Measurements from ENCODE around the gene BPTF. TPM values are rescaled to one million over a fixed set of nuclear protein-coding genes. Genes with fewer than 3 reads are reported as not detected.
A peak's percentile ranks its signal among the peaks of the same experiment; 100 is the strongest.

Gene BPTF, protein sequence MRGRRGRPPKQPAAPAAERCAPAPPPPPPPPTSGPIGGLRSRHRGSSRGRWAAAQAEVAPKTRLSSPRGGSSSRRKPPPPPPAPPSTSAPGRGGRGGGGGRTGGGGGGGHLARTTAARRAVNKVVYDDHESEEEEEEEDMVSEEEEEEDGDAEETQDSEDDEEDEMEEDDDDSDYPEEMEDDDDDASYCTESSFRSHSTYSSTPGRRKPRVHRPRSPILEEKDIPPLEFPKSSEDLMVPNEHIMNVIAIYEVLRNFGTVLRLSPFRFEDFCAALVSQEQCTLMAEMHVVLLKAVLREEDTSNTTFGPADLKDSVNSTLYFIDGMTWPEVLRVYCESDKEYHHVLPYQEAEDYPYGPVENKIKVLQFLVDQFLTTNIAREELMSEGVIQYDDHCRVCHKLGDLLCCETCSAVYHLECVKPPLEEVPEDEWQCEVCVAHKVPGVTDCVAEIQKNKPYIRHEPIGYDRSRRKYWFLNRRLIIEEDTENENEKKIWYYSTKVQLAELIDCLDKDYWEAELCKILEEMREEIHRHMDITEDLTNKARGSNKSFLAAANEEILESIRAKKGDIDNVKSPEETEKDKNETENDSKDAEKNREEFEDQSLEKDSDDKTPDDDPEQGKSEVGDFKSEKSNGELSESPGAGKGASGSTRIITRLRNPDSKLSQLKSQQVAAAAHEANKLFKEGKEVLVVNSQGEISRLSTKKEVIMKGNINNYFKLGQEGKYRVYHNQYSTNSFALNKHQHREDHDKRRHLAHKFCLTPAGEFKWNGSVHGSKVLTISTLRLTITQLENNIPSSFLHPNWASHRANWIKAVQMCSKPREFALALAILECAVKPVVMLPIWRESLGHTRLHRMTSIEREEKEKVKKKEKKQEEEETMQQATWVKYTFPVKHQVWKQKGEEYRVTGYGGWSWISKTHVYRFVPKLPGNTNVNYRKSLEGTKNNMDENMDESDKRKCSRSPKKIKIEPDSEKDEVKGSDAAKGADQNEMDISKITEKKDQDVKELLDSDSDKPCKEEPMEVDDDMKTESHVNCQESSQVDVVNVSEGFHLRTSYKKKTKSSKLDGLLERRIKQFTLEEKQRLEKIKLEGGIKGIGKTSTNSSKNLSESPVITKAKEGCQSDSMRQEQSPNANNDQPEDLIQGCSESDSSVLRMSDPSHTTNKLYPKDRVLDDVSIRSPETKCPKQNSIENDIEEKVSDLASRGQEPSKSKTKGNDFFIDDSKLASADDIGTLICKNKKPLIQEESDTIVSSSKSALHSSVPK (N-terminal part only)
- polyA plus RNA-seq (2011; rRNA removed) (60.7 and 74.9 TPM in 2 replicates), polyA plus RNA-seq (2017; fragmentation: RNase III; extraction: RNeasy Plus Mini Kit Qiagen cat#74134 plus additional on column Dnase treatment) (26.3 to 30.0 TPM (median 29.8 TPM) in 3 replicates), polyA minus RNA-seq (2011; rRNA and poly(A)+ RNA removed) (95.2 and 107 TPM in 2 replicates)
- polyA plus RNA-seq (2012; cell fraction: cytosol; rRNA removed): 38.8 and 45.8 TPM in 2 replicates
- 70.9 and 75.0 TPM in 2 replicates for polyA plus RNA-seq (2012; cell fraction: nucleus; rRNA removed)

DNA sequence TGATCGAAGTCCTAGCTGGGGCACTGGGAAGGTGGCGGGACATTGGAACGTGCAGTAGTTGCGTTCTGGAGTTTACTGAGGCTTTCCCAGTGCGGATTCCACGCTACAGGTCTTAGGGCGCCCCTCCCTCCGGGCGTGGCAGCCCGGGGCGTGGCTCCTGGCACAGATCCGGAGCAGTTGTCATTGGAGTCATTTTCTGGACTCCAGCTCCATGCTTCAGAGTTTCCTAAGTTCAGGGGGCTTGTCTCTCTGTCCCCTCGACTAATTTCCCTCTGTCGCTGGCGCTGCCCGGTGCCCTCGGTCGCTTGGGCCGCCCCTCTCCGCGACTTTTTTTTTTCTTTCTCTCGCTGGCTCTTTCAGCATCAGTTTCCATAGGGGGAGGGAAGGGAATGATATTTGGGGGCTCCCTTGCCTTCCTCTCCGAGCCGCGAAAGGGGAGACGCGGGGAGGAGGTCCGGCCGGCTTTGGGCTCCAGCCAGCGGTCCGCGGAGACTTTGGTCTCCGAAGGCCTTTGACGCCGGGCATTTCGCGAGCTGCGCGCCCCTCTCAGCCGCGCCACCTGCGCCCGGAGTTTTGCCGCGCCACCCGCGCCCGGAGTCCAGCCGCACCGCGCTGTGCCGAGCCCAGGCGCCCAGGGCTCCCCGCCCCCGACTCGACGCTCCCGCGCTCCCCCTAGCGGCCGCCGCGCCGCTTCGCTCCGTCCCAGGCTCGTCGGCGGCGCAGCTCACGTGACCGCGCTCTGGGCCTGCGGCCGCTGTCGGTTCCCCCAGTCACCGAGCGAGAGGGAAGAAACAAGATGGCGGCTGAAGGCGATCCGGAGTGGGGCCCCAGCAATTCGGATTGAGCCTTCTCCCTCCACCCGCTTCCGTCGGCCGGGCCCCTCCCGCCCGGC is at the start of gene BPTF:
BPTF (plus strand) TSS at position 769 of the 892 bp plus-strand sequence. CDS start 222 bp downstream, outside the sequence.
- WGBS (ENCODE audit: missing lambda C conversion rate): under 1% methylated on average over 28 of the region's 88 CpGs
- Histone ChIP-seq H3K4me2 (peak within 1 kb of the TSS; percentile 90), H3K4me1 (peaks cover 27% of the 10 kb centered on the region; the same call in 2 of the 3 replicates), H3K27ac (peak within 1 kb of the TSS; percentile 92 to 96), H3K9me3 (no peaks in the 10 kb centered on the region), H3K4me3 (peak within 1 kb of the TSS; percentile 82)
- ChIA-PET CTCF (interaction anchor here (0.6 to 9.8 kb wide), 36 partner anchors 10 to 687 kb away, joined by 3 to 92 read pairs (median 4); partner anchors contain the start of genes NOL11 and PRKAR1A), POLR2A (interaction anchor here (0.5 to 1.5 kb wide), 8 partner anchors 20 to 173 kb away, joined by 3 to 9 read pairs (median 4); partner anchors contain the start of gene NOL11)
- ATAC-seq (peak; percentile 90 to 98), DNase-seq (ENCODE audit: low read depth in 1 of 2, low spot score in 1 of 2) (peak; percentile 80 to 94), FAIRE-seq (no peak)
- 0 out of 2 replicates have a peak, but pooled peaks have one; percentile 9 for TF ChIP-seq GATA3 (IDR thresholded peaks at IDR 0.05; ENCODE audit: borderline replicate concordance)
- no peak for TF ChIP-seq CEBPB (IDR thresholded peaks at IDR 0.05)
- TF ChIP-seq, protein P1, sequence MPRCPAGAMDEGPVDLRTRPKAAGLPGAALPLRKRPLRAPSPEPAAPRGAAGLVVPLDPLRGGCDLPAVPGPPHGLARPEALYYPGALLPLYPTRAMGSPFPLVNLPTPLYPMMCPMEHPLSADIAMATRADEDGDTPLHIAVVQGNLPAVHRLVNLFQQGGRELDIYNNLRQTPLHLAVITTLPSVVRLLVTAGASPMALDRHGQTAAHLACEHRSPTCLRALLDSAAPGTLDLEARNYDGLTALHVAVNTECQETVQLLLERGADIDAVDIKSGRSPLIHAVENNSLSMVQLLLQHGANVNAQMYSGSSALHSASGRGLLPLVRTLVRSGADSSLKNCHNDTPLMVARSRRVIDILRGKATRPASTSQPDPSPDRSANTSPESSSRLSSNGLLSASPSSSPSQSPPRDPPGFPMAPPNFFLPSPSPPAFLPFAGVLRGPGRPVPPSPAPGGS (IDR thresholded peaks at IDR 0.05): peak; percentile 64; the same call in 1 of the 3 replicates
- no peak for TF ChIP-seq NPAS2 (CRISPR knock-in tag; IDR thresholded peaks at IDR 0.05; ENCODE audit: borderline replicate concordance)
- no peak for TF ChIP-seq CBX8 (IDR thresholded peaks at IDR 0.05)
- peak; percentile 70; the same call in 1 of the 2 replicates for TF ChIP-seq MYC (IDR thresholded peaks at IDR 0.05; ENCODE audit: borderline replicate concordance, low read length)
- TF ChIP-seq, protein P2, sequence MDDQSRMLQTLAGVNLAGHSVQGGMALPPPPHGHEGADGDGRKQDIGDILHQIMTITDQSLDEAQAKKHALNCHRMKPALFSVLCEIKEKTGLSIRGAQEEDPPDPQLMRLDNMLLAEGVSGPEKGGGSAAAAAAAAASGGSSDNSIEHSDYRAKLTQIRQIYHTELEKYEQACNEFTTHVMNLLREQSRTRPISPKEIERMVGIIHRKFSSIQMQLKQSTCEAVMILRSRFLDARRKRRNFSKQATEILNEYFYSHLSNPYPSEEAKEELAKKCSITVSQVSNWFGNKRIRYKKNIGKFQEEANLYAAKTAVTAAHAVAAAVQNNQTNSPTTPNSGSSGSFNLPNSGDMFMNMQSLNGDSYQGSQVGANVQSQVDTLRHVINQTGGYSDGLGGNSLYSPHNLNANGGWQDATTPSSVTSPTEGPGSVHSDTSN (IDR thresholded peaks at IDR 0.05): peak; percentile 35; the same call in 1 of the 2 replicates
- no peak for TF ChIP-seq HOXB5 (CRISPR knock-in tag; IDR thresholded peaks at IDR 0.05)
- no peak for TF ChIP-seq NR3C1 (IDR thresholded peaks at IDR 0.05)
- no peak for TF ChIP-seq EHF (CRISPR knock-in tag; IDR thresholded peaks at IDR 0.05)
- TF ChIP-seq RCOR1 (IDR thresholded peaks at IDR 0.05; ENCODE audit: low read depth, low read length): no peak
- TF ChIP-seq ESRRA (IDR thresholded peaks at IDR 0.05; ENCODE audit: borderline replicate concordance, low read length): no peak
- no peak for TF ChIP-seq FOXS1 (CRISPR knock-in tag; IDR thresholded peaks at IDR 0.05)
- TF ChIP-seq HEYL (CRISPR knock-in tag; IDR thresholded peaks at IDR 0.05): no peak
- no peak for TF ChIP-seq ZSCAN20 (CRISPR knock-in tag; IDR thresholded peaks at IDR 0.05)
- TF ChIP-seq, protein P3, sequence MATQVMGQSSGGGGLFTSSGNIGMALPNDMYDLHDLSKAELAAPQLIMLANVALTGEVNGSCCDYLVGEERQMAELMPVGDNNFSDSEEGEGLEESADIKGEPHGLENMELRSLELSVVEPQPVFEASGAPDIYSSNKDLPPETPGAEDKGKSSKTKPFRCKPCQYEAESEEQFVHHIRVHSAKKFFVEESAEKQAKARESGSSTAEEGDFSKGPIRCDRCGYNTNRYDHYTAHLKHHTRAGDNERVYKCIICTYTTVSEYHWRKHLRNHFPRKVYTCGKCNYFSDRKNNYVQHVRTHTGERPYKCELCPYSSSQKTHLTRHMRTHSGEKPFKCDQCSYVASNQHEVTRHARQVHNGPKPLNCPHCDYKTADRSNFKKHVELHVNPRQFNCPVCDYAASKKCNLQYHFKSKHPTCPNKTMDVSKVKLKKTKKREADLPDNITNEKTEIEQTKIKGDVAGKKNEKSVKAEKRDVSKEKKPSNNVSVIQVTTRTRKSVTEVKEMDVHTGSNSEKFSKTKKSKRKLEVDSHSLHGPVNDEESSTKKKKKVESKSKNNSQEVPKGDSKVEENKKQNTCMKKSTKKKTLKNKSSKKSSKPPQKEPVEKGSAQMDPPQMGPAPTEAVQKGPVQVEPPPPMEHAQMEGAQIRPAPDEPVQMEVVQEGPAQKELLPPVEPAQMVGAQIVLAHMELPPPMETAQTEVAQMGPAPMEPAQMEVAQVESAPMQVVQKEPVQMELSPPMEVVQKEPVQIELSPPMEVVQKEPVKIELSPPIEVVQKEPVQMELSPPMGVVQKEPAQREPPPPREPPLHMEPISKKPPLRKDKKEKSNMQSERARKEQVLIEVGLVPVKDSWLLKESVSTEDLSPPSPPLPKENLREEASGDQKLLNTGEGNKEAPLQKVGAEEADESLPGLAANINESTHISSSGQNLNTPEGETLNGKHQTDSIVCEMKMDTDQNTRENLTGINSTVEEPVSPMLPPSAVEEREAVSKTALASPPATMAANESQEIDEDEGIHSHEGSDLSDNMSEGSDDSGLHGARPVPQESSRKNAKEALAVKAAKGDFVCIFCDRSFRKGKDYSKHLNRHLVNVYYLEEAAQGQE (IDR thresholded peaks at IDR 0.05): no peak; the same call in 1 of the 2 replicates
- TF ChIP-seq EHMT2 (IDR thresholded peaks at IDR 0.05; ENCODE audit: low read depth): no peak
- peak in 1 of 2 experiments; percentile 82; a peak in 1 of 5 replicates for TF ChIP-seq JUN (IDR thresholded peaks at IDR 0.05)
- TF ChIP-seq, protein P4, sequence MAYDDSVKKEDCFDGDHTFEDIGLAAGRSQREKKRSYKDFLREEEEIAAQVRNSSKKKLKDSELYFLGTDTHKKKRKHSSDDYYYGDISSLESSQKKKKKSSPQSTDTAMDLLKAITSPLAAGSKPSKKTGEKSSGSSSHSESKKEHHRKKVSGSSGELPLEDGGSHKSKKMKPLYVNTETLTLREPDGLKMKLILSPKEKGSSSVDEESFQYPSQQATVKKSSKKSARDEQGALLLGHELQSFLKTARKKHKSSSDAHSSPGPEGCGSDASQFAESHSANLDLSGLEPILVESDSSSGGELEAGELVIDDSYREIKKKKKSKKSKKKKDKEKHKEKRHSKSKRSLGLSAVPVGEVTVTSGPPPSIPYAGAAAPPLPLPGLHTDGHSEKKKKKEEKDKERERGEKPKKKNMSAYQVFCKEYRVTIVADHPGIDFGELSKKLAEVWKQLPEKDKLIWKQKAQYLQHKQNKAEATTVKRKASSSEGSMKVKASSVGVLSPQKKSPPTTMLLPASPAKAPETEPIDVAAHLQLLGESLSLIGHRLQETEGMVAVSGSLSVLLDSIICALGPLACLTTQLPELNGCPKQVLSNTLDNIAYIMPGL (CRISPR knock-in tag; IDR thresholded peaks at IDR 0.05; ENCODE audit: borderline replicate concordance): peak; percentile 70; the same call in 1 of the 2 replicates
- no peak for TF ChIP-seq HOXA7 (CRISPR knock-in tag; IDR thresholded peaks at IDR 0.05)
- TF ChIP-seq ZFP36 (IDR thresholded peaks at IDR 0.05; ENCODE audit: borderline replicate concordance, partially characterized antibody): no peak
- TF ChIP-seq CBX2 (IDR thresholded peaks at IDR 0.05; ENCODE audit: borderline replicate concordance, low read depth): no peak
- TF ChIP-seq JUNB (IDR thresholded peaks at IDR 0.05): no peak
- TF ChIP-seq SMC3 (IDR thresholded peaks at IDR 0.05): peak; percentile 71
- TF ChIP-seq FOSB (CRISPR knock-in tag; IDR thresholded peaks at IDR 0.05): no peak

All from A549 (cell line).